SK-N-SH (cell line): ENCODE results near the gene SNTG2. TPM values are rescaled to one million over a fixed set of nuclear protein-coding genes. Genes with fewer than 3 reads are reported as not detected.

Experiments
- CTCF ChIA-PET: fragments of 300-600, 350-600 bp; formaldehyde crosslinking; extraction: SDS; loops from one replicate; lab custom pipeline; 2021; lab: Yijun Ruan, JAX
- POLR2A ChIA-PET: fragments of 350-600 bp; sonication (Branson Sonifier 250); formaldehyde crosslinking; extraction: SDS; loops from one replicate; lab custom pipeline; 2020; ENCODE audit warnings: antibody characterized with exemption, inconsistent platforms; lab: Yijun Ruan, JAX
- DNase-seq: peaks from one replicate; pipeline ENCODE4 v3.0.0; 2012
- H2AFZ ChIP-seq: fragments of 200-600 bp; sonication (generic); 2 replicates; pipeline ENCODE4 v1.8.1; 2016; ENCODE audit warnings: antibody characterized with exemption, mild to moderate bottlenecking, low read depth
- H3F3A ChIP-seq: fragments of 200-600 bp; sonication (generic); replicated peaks from 2 replicates; pipeline ENCODE3; 2016; ENCODE audit warnings: antibody characterized with exemption, mild to moderate bottlenecking; ENCODE audit not compliant: insufficient read depth
- H3K27ac ChIP-seq, 2 experiments: fragments of 200-500 bp in 1 of 2; fragments of 200-600 bp in 1 of 2; sonication (Bioruptor generic) in 1 of 2; sonication (generic), shearing (Covaris generic) in 1 of 2; 2 replicates each; pipeline versions ENCODE4 v1.5.1 to v1.6.1; 2014 to 2016; ENCODE audit warnings: low read depth in 2 of 2, inconsistent platforms in 1 of 2, low read length in 1 of 2, mild to moderate bottlenecking in 1 of 2, mixed read lengths in 1 of 2
- H3K27me3 ChIP-seq: fragments of 200-600 bp; sonication (generic), shearing (Covaris generic); 2 replicates; pipeline ENCODE4 v1.6.1; 2016; ENCODE audit warnings: mixed run types; ENCODE audit not compliant: insufficient read depth
- H3K36me3 ChIP-seq, 2 experiments: fragments of 200-500 bp in 1 of 2; fragments of 200-600 bp in 1 of 2; sonication (Bioruptor generic) in 1 of 2; sonication (generic) in 1 of 2; replicated peaks in 1 of 2; 2 replicates each; pipeline versions ENCODE3 to v1.5.1; 2014 to 2016; ENCODE audit warnings: low read length in 1 of 2, mild to moderate bottlenecking in 1 of 2; ENCODE audit not compliant: insufficient read depth in 2 of 2, control insufficient read depth in 1 of 2
- H3K4me1 ChIP-seq, 2 experiments: fragments of 200-500 bp in 1 of 2; fragments of 200-600 bp in 1 of 2; sonication (Bioruptor generic) in 1 of 2; sonication (generic), shearing (Covaris generic) in 1 of 2; 2 replicates each; pipeline versions ENCODE4 v1.5.1 to v1.6.1; 2014 to 2016; ENCODE audit warnings: low read depth in 1 of 2, low read length in 1 of 2, mixed run types in 1 of 2; ENCODE audit not compliant: insufficient read depth in 2 of 2, control insufficient read depth in 1 of 2
- H3K4me2 ChIP-seq: fragments of 200-600 bp; sonication (generic), shearing (Covaris generic); 2 replicates; pipeline ENCODE4 v1.6.1; 2017; ENCODE audit warnings: mixed run types
- H3K4me3 ChIP-seq, 2 experiments: fragments of 200-500 bp in 1 of 2; fragments of 200-600 bp in 1 of 2; sonication (Bioruptor generic) in 1 of 2; sonication (generic), shearing (Covaris generic) in 1 of 2; 2 replicates each; pipeline versions ENCODE4 v1.5.1 to v1.8.1; 2014 to 2016; ENCODE audit warnings: low read depth in 2 of 2, inconsistent platforms in 1 of 2, low read length in 1 of 2, mild to moderate bottlenecking in 1 of 2, mixed read lengths in 1 of 2, moderate library complexity in 1 of 2
- H3K79me2 ChIP-seq: fragments of 200-600 bp; sonication (generic); 2 replicates; pipeline ENCODE4 v1.8.1; 2017; ENCODE audit warnings: mild to moderate bottlenecking; ENCODE audit not compliant: insufficient read depth
- H3K9ac ChIP-seq: fragments of 200-600 bp; sonication (generic); 2 replicates; pipeline ENCODE4 v1.6.1; 2017; ENCODE audit warnings: mixed run types
- H3K9me2 ChIP-seq: fragments of 200-600 bp; sonication (generic); 2 replicates; pipeline ENCODE4 v1.6.1; 2017; ENCODE audit warnings: mixed run types
- H3K9me3 ChIP-seq: fragments of 200-600 bp; sonication (generic); 2 replicates; pipeline ENCODE4 v1.6.1; 2017; ENCODE audit warnings: mixed run types, mild to moderate bottlenecking, moderate library complexity
- H4K20me1 ChIP-seq: fragments of 200-600 bp; sonication (generic); 2 replicates; pipeline ENCODE4 v1.6.1; 2017; ENCODE audit warnings: mild to moderate bottlenecking, mixed run types; ENCODE audit not compliant: insufficient read depth
- CTCF ChIP-seq: fragments of 200-600 bp; sonication (generic); IDR thresholded peaks from 2 replicates; pipeline ENCODE4 v1.6.1; 2017; ENCODE audit warnings: antibody characterized with exemption, mild to moderate bottlenecking, moderate library complexity
- ELF1 ChIP-seq: IDR thresholded peaks from 2 replicates; pipeline ENCODE4 v1.4.0; 2012
- EP300 ChIP-seq, 2 experiments: IDR thresholded peaks; 2 replicates each; pipeline versions ENCODE4 v1.4.0 to v1.6.1; 2012; ENCODE audit warnings: borderline replicate concordance in 1 of 2, low read depth in 1 of 2, low read length in 1 of 2
- EZH2phosphoT487 ChIP-seq: fragments of 200-600 bp; sonication (generic); IDR thresholded peaks from 2 replicates; pipeline ENCODE4 v1.6.1; 2017; ENCODE audit warnings: low read depth, mixed run types, mild to moderate bottlenecking, antibody characterized with exemption, moderate library complexity, borderline replicate concordance
- FOXJ3 ChIP-seq: sonication (generic); formaldehyde crosslinking; IDR thresholded peaks from 2 replicates; pipeline ENCODE4 v1.5.1; 2020; ENCODE audit warnings: mild to moderate bottlenecking, missing genetic modification reagents
- GABPA ChIP-seq: IDR thresholded peaks from 2 replicates; pipeline ENCODE4 v1.4.0; 2012; ENCODE audit warnings: low read depth, mild to moderate bottlenecking
- GATA2 ChIP-seq: sonication (generic); formaldehyde crosslinking; IDR thresholded peaks from 2 replicates; pipeline ENCODE4 v1.5.0; 2020; ENCODE audit warnings: mild to moderate bottlenecking, missing genetic modification reagents
- NRF1 ChIP-seq: IDR thresholded peaks from 2 replicates; pipeline ENCODE4 v1.6.1; 2012; ENCODE audit warnings: low read depth, mild to moderate bottlenecking, low read length
- REST ChIP-seq: IDR thresholded peaks from 2 replicates; pipeline ENCODE4 v1.6.1; 2012; ENCODE audit warnings: mild to moderate bottlenecking, low read depth, low read length, moderate library complexity
- RFX5 ChIP-seq: IDR thresholded peaks from 2 replicates; pipeline ENCODE4 v1.6.1; 2012; ENCODE audit warnings: mild to moderate bottlenecking, improper control_type of control experiment, low read length
- SIN3A ChIP-seq: IDR thresholded peaks from 2 replicates; pipeline ENCODE4 v1.6.1; 2012; ENCODE audit warnings: low read depth, mild to moderate bottlenecking, low read length, moderate library complexity, borderline replicate concordance
- TAF1 ChIP-seq: IDR thresholded peaks from 2 replicates; pipeline ENCODE4 v1.6.1; 2012; ENCODE audit warnings: low read depth, mild to moderate bottlenecking, low read length, moderate library complexity, borderline replicate concordance
- TCF12 ChIP-seq: IDR thresholded peaks from 2 replicates; pipeline ENCODE4 v1.4.0; 2012
- YY1 ChIP-seq: IDR thresholded peaks from 2 replicates; pipeline ENCODE4 v1.4.0; 2012; ENCODE audit warnings: low read depth, mild to moderate bottlenecking
- WGBS: methylation state at CpG from one replicate; pipeline ENCODE4 v1.1.6; 2017; ENCODE audit warnings: low lambda C conversion rate; 5-methylcytosine and 5-hydroxymethylcytosine counted together
- polyA plus RNA-seq, 3 experiments: library from polyadenylated mRNA; depleted of rRNA; stranded (reverse); fragments of >200 nt; gene quantifications; 2 replicates each; pipeline ENCODE4 v1.2.3, GENCODE V29; 2012

SNTG2 gene
- polyA plus RNA-seq, 1 of the 3 experiments (the other 2 are of a cell fraction), result not detected

- TF ChIP-seq CTCF, result no peak
Measured at GRCh38 chr2:951224-952006, 766 bp downstream of the SNTG2 start (continued).

- 41% methylated on average over 2 of the region's 2 CpGs for WGBS
- Histone ChIP-seq H3F3A (no peaks in the 10 kb centered on the region), H3K4me3 (no peak overlapping the region), H3K9me3 (no peaks in the 10 kb centered on the region), H3K9me2 (no peaks in the 10 kb centered on the region), H3K9ac (no peak overlapping the region), H4K20me1 (no peaks in the 10 kb centered on the region), H3K27me3 (no peaks in the 10 kb centered on the region), H3K36me3 (no peaks in the 10 kb centered on the region), H3K27ac (no peak overlapping the region), H3K4me2 (no peak overlapping the region), H3K79me2 (no peaks in the 10 kb centered on the region), H3K4me1 (peaks cover 0 to 6% of the 10 kb centered on the region in 2 experiments; a peak in 1 of 4 replicates), H2AFZ (no peak overlapping the region)
- DNase-seq, result no peak
- ChIA-PET POLR2A (no interaction called here), CTCF (interaction anchor here (0.6 to 5.9 kb wide), 18 partner anchors 8 to 797 kb away, joined by 3 to 65 read pairs (median 8); no protein-coding TSS in a partner anchor)
- TF ChIP-seq REST (no peak), EP300 (IDR thresholded peaks at IDR 0.05; ENCODE audit: borderline replicate concordance in 1 of 2, low read depth in 1 of 2, low read length in 1 of 2) (no peak), TAF1 (no peak), TCF12 (no peak), FOXJ3 (CRISPR knock-in tag) (no peak), NRF1 (no peak), RFX5 (no peak), CTCF (no peak), YY1 (no peak), GATA2 (no peak), EZH2phosphoT487 (no peak), ELF1 (no peak), GABPA (no peak), SIN3A (no peak)
Measured at GRCh38 chr2:953408-953807, 2.8 kb downstream of the SNTG2 start.
